HCT116 (cell line): ENCODE measurements around the gene GTPBP1. TPM values are rescaled to one million over a fixed set of nuclear protein-coding genes. Genes with fewer than 3 reads are reported as not detected.

Experiments
- CEBPB ChIP-seq: IDR thresholded peaks from 2 replicates; pipeline ENCODE4 v1.6.1; 2012; ENCODE audit warnings: low read depth
- EGR1 ChIP-seq: IDR thresholded peaks from 2 replicates; pipeline ENCODE4 v1.6.1; 2012; ENCODE audit warnings: low read depth
- SIN3A ChIP-seq: IDR thresholded peaks from 2 replicates; pipeline ENCODE4 v1.6.1; 2012; ENCODE audit warnings: low read depth
- SRF ChIP-seq: IDR thresholded peaks from 2 replicates; pipeline ENCODE4 v1.6.1; 2012; ENCODE audit warnings: low read depth
- YY1 ChIP-seq: IDR thresholded peaks from 2 replicates; pipeline ENCODE4 v1.6.1; 2011; ENCODE audit warnings: low read length, low read depth, moderate library complexity, mild to moderate bottlenecking; ENCODE audit not compliant: insufficient replicate concordance; ENCODE audit errors: extremely low read depth
- total RNA-seq: library from RNA; stranded (reverse); gene quantifications from one replicate; pipeline ENCODE4 v1.2.1, GENCODE V29; 2021; ENCODE audit not compliant: unreplicated experiment

The GTPBP1 gene
- total RNA-seq, 1 experiment from 2014 or later, result 48.2 TPM

DNA sequence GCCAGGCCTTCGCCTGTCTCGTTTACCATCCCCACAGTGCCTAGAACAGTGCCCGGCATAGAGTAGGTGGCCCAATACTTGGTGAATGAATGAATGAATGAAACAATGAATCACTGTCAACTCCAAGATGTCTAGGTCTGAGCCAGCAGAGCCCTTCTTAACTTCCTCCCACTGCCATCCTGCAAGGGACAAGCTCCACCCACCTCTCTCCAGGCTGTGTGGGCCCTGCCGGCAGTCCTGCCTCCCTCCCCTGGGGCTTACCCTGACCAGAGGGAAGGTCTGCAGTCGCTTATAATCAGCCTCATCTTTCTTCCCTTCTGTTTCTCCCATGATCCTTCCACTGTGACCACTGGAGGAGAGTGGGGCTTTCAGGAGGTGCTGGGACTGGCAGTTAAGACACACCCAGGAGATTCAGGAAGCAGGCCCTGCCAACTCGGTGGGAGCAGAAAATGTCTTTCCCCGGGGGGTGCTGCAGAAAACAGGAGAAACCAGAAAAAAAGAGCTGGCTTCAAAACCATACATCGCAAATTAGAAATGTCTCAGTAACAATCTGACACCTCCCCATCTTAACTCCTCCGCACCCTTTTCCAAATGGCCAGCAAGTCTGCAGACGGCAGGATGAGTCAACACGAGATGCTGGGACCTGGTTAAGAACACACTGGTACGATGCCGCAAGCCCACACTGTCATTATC lies 76.8 kb downstream of the GTPBP1 start (continued):
- TF ChIP-seq EGR1 (no peak), SIN3A (no peak), SRF (no peak), CEBPB (no peak), YY1 (no peak)

Other genes starting within 250 kb of the GTPBP1 start
- 33.1 TPM for gene KDELR3, start 237.8 kb upstream of the GTPBP1 start, total RNA-seq
- 234 TPM for gene DDX17, start 199.6 kb upstream of the GTPBP1 start, total RNA-seq
- gene DMC1, start 135.8 kb upstream of the GTPBP1 start, total RNA-seq, result 0.89 TPM
- 3.9 TPM for gene FAM227A, start 49.6 kb upstream of the GTPBP1 start, total RNA-seq
- 27.6 TPM for gene CBY1, start 49.3 kb upstream of the GTPBP1 start, total RNA-seq
- 136 TPM for gene TOMM22, start 24.0 kb upstream of the GTPBP1 start, total RNA-seq
- gene JOSD1, start 5.0 kb upstream of the GTPBP1 start, total RNA-seq, result 67.3 TPM
- 71.6 TPM for gene SUN2, start 50.1 kb downstream of the GTPBP1 start, total RNA-seq
- 18.3 TPM for gene DNAL4, start 88.2 kb downstream of the GTPBP1 start, total RNA-seq
- 12.8 TPM for gene NPTXR, start 138.1 kb downstream of the GTPBP1 start, total RNA-seq
- 90.0 TPM for gene CBX6, start 166.3 kb downstream of the GTPBP1 start, total RNA-seq